ENCODE results near the gene DNAJC12.

DNA sequence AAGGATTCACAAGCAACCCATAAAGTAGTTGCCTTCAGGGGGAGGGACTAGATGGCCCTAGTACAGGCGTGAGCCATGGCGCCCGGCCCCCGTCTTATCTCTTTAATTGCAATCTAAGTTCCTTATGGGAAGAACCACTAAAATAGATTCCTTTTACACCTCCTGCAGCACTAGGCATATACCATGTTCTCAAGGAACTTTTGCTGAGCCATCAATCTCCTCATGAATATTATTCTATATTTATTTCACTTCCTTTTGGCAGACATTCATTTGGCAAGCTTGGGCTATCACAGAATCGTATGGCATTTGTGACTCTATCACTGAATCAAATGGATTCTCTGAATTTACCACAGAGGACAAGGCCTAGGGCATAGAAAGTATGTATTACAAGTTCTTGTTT, 14.8 kb upstream of the DNAJC12 start:
- TF ChIP-seq, protein P1, sequence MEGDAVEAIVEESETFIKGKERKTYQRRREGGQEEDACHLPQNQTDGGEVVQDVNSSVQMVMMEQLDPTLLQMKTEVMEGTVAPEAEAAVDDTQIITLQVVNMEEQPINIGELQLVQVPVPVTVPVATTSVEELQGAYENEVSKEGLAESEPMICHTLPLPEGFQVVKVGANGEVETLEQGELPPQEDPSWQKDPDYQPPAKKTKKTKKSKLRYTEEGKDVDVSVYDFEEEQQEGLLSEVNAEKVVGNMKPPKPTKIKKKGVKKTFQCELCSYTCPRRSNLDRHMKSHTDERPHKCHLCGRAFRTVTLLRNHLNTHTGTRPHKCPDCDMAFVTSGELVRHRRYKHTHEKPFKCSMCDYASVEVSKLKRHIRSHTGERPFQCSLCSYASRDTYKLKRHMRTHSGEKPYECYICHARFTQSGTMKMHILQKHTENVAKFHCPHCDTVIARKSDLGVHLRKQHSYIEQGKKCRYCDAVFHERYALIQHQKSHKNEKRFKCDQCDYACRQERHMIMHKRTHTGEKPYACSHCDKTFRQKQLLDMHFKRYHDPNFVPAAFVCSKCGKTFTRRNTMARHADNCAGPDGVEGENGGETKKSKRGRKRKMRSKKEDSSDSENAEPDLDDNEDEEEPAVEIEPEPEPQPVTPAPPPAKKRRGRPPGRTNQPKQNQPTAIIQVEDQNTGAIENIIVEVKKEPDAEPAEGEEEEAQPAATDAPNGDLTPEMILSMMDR (IDR thresholded peaks at IDR 0.05), result no peak
- TF ChIP-seq EZH2 (IDR thresholded peaks at IDR 0.05; ENCODE audit: borderline replicate concordance, insufficient read depth, low read depth, low read length, poor library complexity, severe bottlenecking), result no peak
